ENCODE results near the gene VWA1.
A peak's percentile ranks its signal among the peaks of the same experiment; 100 is the strongest.
"Not testable (repeated sequence)": the region's sequence is repeated elsewhere in the genome, so short reads cannot be mapped to it uniquely, and the experiment has no call there.

The VWA1 gene

GRCh38 chr1:1399872-1400575 is 35.5 kb upstream of the VWA1 start:
- H3K4me3 Mint-ChIP-seq: peak overlapping the region; percentile 91
- H3K27ac Mint-ChIP-seq: peak overlapping the region; percentile 87
- H3K27me3 Mint-ChIP-seq (ENCODE audit: low read depth): no peaks in the 10 kb centered on the region
- H3K9me3 Mint-ChIP-seq: no peaks in the 10 kb centered on the region
- peaks cover 66% of the 10 kb centered on the region for H3K36me3 Mint-ChIP-seq (ENCODE audit: low read depth)
- DNase-seq (ENCODE audit: low spot score): no peak
- peaks cover 28% of the 10 kb centered on the region for H3K4me1 Mint-ChIP-seq (ENCODE audit: low read depth)

GRCh38 chr1:1400576-1401456 is 34.7 kb upstream of the VWA1 start:
- Mint-ChIP-seq H3K27ac (peak overlapping the region; percentile 87), H3K9me3 (no peaks in the 10 kb centered on the region), H3K4me3 (peak overlapping the region; percentile 91), H3K36me3 (ENCODE audit: low read depth) (peaks cover 68% of the 10 kb centered on the region), H3K27me3 (ENCODE audit: low read depth) (no peaks in the 10 kb centered on the region), H3K4me1 (ENCODE audit: low read depth) (peaks cover 24% of the 10 kb centered on the region)
- no peak for DNase-seq (ENCODE audit: low spot score)

GRCh38 chr1:1401457-1402010 is 34.0 kb upstream of the VWA1 start:
- no peaks in the 10 kb centered on the region for H3K9me3 Mint-ChIP-seq
- no peak overlapping the region for H3K27ac Mint-ChIP-seq
- peaks cover 28% of the 10 kb centered on the region for H3K4me1 Mint-ChIP-seq (ENCODE audit: low read depth)
- no peaks in the 10 kb centered on the region for H3K27me3 Mint-ChIP-seq (ENCODE audit: low read depth)
- peaks cover 74% of the 10 kb centered on the region for H3K36me3 Mint-ChIP-seq (ENCODE audit: low read depth)
- peak overlapping the region; percentile 91 for H3K4me3 Mint-ChIP-seq
- no peak for DNase-seq (ENCODE audit: low spot score)

- peak; percentile 26 for DNase-seq (ENCODE audit: low spot score)
These were observed 33.2 kb upstream of the VWA1 start for GRCh38 chr1:1402072-1402900.

GRCh38 chr1:1402901-1403392 is 32.5 kb upstream of the VWA1 start:
- H3K4me3 Mint-ChIP-seq: not testable (repeated sequence)
- H3K36me3 Mint-ChIP-seq (ENCODE audit: low read depth): peaks cover 67% of the 10 kb centered on the region

More at GRCh38 chr1:1402072-1402900, 33.2 kb upstream of the VWA1 start:
- no peaks in the 10 kb centered on the region for H3K9me3 Mint-ChIP-seq
- peaks cover 30% of the 10 kb centered on the region for H3K4me1 Mint-ChIP-seq (ENCODE audit: low read depth)
- peak overlapping the region; percentile 49 for H3K27ac Mint-ChIP-seq
- peaks cover 74% of the 10 kb centered on the region for H3K36me3 Mint-ChIP-seq (ENCODE audit: low read depth)
- H3K27me3 Mint-ChIP-seq (ENCODE audit: low read depth): no peaks in the 10 kb centered on the region
- peak overlapping the region; percentile 91 for H3K4me3 Mint-ChIP-seq

GRCh38 chr1:1403653-1404052 is 31.8 kb upstream of the VWA1 start:
- no peaks in the 10 kb centered on the region for H3K27me3 Mint-ChIP-seq (ENCODE audit: low read depth)
- peaks cover 28% of the 10 kb centered on the region for H3K4me1 Mint-ChIP-seq (ENCODE audit: low read depth)
- H3K27ac Mint-ChIP-seq: no peak overlapping the region
- no peaks in the 10 kb centered on the region for H3K9me3 Mint-ChIP-seq
- H3K36me3 Mint-ChIP-seq (ENCODE audit: low read depth): peaks cover 68% of the 10 kb centered on the region
- H3K4me3 Mint-ChIP-seq: no peak overlapping the region
- DNase-seq (ENCODE audit: low spot score): no peak

More at GRCh38 chr1:1402901-1403392, 32.5 kb upstream of the VWA1 start:
- peaks cover 28% of the 10 kb centered on the region for H3K4me1 Mint-ChIP-seq (ENCODE audit: low read depth)
- not testable (repeated sequence) for H3K27ac Mint-ChIP-seq; H3K9me3 Mint-ChIP-seq; H3K27me3 Mint-ChIP-seq (ENCODE audit: low read depth); DNase-seq (ENCODE audit: low spot score)

- Mint-ChIP-seq H3K27ac (peak overlapping the region; percentile 89), H3K27me3 (ENCODE audit: low read depth) (no peaks in the 10 kb centered on the region), H3K4me3 (peak overlapping the region; percentile 90), H3K36me3 (ENCODE audit: low read depth) (peaks cover 51% of the 10 kb centered on the region), H3K9me3 (no peaks in the 10 kb centered on the region), H3K4me1 (ENCODE audit: low read depth) (peaks cover 19% of the 10 kb centered on the region)
- no peak for DNase-seq (ENCODE audit: low spot score)
These were observed 29.2 kb upstream of the VWA1 start for GRCh38 chr1:1406101-1406820.

- no peaks in the 10 kb centered on the region for H3K9me3 Mint-ChIP-seq
- H3K4me3 Mint-ChIP-seq: peak within 1 kb of the TSS; percentile 90
- H3K36me3 Mint-ChIP-seq (ENCODE audit: low read depth): peaks cover 43% of the 10 kb centered on the region
- DNase-seq (ENCODE audit: low spot score): peak; percentile 97
- peaks cover 18% of the 10 kb centered on the region for H3K4me1 Mint-ChIP-seq (ENCODE audit: low read depth)
- H3K27me3 Mint-ChIP-seq (ENCODE audit: low read depth): no peaks in the 10 kb centered on the region
- H3K27ac Mint-ChIP-seq: peak within 1 kb of the TSS; percentile 94
These were observed 28.5 kb upstream of the VWA1 start, which contains the start of gene MRPL20 for GRCh38 chr1:1406821-1407635. MRPL20 (minus strand) TSS chr1:1407293; CDS start chr1:1407217, 76 bp downstream.

- DNase-seq (ENCODE audit: low spot score): peak; percentile 20
- Mint-ChIP-seq H3K36me3 (ENCODE audit: low read depth) (peaks cover 38% of the 10 kb centered on the region), H3K4me1 (ENCODE audit: low read depth) (peaks cover 16% of the 10 kb centered on the region), H3K27me3 (ENCODE audit: low read depth) (no peaks in the 10 kb centered on the region), H3K9me3 (peaks cover 3% of the 10 kb centered on the region), H3K4me3 (peak overlapping the region; percentile 87), H3K27ac (peak overlapping the region; percentile 87)
These were observed 27.7 kb upstream of the VWA1 start for GRCh38 chr1:1407636-1408318.

- not testable (repeated sequence) for H3K27me3 Mint-ChIP-seq (ENCODE audit: low read depth); H3K4me3 Mint-ChIP-seq; H3K9me3 Mint-ChIP-seq; DNase-seq (ENCODE audit: low spot score); H3K27ac Mint-ChIP-seq
- Mint-ChIP-seq H3K4me1 (ENCODE audit: low read depth) (peaks cover 14% of the 10 kb centered on the region), H3K36me3 (ENCODE audit: low read depth) (peaks cover 24% of the 10 kb centered on the region)
These were observed 25.3 kb upstream of the VWA1 start for GRCh38 chr1:1410238-1410637.

GRCh38 chr1:1411626-1412025 is 23.9 kb upstream of the VWA1 start:
- DNase-seq (ENCODE audit: low spot score): no peak
- Mint-ChIP-seq H3K27ac (no peak overlapping the region), H3K9me3 (peaks cover 3% of the 10 kb centered on the region), H3K4me3 (no peak overlapping the region), H3K36me3 (ENCODE audit: low read depth) (peaks cover 11% of the 10 kb centered on the region), H3K27me3 (ENCODE audit: low read depth) (peaks cover 2% of the 10 kb centered on the region), H3K4me1 (ENCODE audit: low read depth) (peaks cover 8% of the 10 kb centered on the region)

All from T-helper 2 cell treated with Interferon-gamma antibody and Interleukin-4, amounts not matched to agents 5 μg/mL and 100 μg/mL, for 36 hours (primary cell).